Breast epithelium (tissue), 4 donors: ENCODE data around the gene BABAM2. TPM values are rescaled to one million over a fixed set of nuclear protein-coding genes. Genes with fewer than 3 reads are reported as not detected.

Source experiments
- DNase-seq, 2 donors: peaks; one replicate each; pipeline ENCODE4 v3.0.0-alpha.2; 2019; ENCODE audit warnings: low spot score in 2 of 2
- H3K27ac ChIP-seq, 2 donors: fragments of 200-600 bp; sonication (generic) in 1 of 2; one replicate each; pipeline ENCODE4 v1.5.1; 2016 to 2019; ENCODE audit warnings: mild to moderate bottlenecking in 1 of 2
- H3K27me3 ChIP-seq, 2 donors: fragments of 200-600 bp; sonication (generic) in 1 of 2; one replicate each; pipeline versions ENCODE4 v1.5.1 to v1.6.0; 2017 to 2019; ENCODE audit warnings: control low read depth in 1 of 2, mild to moderate bottlenecking in 1 of 2
- H3K36me3 ChIP-seq: fragments of 200-600 bp; one replicate; pipeline ENCODE4 v1.5.1; 2019
- H3K4me1 ChIP-seq, 2 donors: fragments of 200-600 bp; sonication (generic); one replicate each; pipeline ENCODE4 v1.5.1; 2016 to 2019; ENCODE audit warnings: control low read depth in 1 of 2
- H3K4me3 ChIP-seq, 3 donors: fragments of 200-600 bp; sonication (generic); 1 replicate in 2 of 3; 2 replicates in 1 of 3; pipeline ENCODE4 v1.5.1; 2016 to 2019; ENCODE audit warnings: mild to moderate bottlenecking in 3 of 3, moderate library complexity in 2 of 3
- H3K9me3 ChIP-seq, 2 donors: fragments of 200-600 bp; sonication (generic) in 1 of 2; one replicate each; pipeline ENCODE4 v1.5.1; 2016 to 2019; ENCODE audit warnings: control low read depth in 1 of 2
- POLR2A ChIP-seq: fragments of 450-650 bp; IDR thresholded peaks from one replicate; pipeline ENCODE4 v1.6.1; 2016; ENCODE audit warnings: antibody characterized with exemption, mild to moderate bottlenecking, moderate library complexity
- POLR2AphosphoS5 ChIP-seq, 3 donors: sonication (generic); formaldehyde crosslinking; IDR thresholded peaks; one replicate each; pipeline ENCODE4 v1.6.1; 2017; ENCODE audit warnings: antibody characterized with exemption in 3 of 3
- intact Hi-C: fragments of 100-400 bp; cut with DNase I; formaldehyde crosslinking; loops from one replicate; pipeline ENCODE4 v1.15.1; 2023; ENCODE audit warnings: low total_unique reads
- total RNA-seq, 3 donors: library from RNA; depleted of rRNA; stranded (reverse); fragments of >200 nt; gene quantifications; one replicate each; pipeline ENCODE4 v1.1.0, GENCODE V29; 2016
- TF ChIP-seq, protein P1 (sequence below), 3 donors: fragments of 450-650 bp; IDR thresholded peaks; one replicate each; pipeline ENCODE4 v1.5.1; 2016 to 2017; ENCODE audit warnings: antibody characterized with exemption in 3 of 3, mild to moderate bottlenecking in 3 of 3, moderate library complexity in 3 of 3

Gene BABAM2
- total RNA-seq, 3 donors from 2014 or later, result 34.7 to 46.2 (median 37.4) TPM

DNA sequence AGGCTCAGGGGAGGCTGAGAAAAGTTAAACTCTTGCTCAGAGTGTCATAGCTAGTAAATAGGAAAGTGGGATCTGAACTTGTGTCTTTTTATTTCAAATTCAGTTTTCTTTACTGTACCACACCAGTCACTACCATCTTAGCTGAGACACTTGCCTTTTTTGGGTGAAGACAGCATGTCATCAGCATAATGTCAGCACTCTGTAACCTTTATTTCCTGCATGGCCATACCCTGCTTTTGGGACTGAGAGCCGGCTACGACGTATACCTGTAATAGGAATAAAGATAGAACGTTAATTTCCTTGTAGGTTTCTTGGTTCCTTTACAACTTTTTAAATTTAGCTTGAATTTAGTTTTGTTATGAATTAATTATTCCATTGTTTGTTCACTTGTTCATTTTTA lies 202.8 kb downstream of the BABAM2 start:
- TF ChIP-seq, protein P1, sequence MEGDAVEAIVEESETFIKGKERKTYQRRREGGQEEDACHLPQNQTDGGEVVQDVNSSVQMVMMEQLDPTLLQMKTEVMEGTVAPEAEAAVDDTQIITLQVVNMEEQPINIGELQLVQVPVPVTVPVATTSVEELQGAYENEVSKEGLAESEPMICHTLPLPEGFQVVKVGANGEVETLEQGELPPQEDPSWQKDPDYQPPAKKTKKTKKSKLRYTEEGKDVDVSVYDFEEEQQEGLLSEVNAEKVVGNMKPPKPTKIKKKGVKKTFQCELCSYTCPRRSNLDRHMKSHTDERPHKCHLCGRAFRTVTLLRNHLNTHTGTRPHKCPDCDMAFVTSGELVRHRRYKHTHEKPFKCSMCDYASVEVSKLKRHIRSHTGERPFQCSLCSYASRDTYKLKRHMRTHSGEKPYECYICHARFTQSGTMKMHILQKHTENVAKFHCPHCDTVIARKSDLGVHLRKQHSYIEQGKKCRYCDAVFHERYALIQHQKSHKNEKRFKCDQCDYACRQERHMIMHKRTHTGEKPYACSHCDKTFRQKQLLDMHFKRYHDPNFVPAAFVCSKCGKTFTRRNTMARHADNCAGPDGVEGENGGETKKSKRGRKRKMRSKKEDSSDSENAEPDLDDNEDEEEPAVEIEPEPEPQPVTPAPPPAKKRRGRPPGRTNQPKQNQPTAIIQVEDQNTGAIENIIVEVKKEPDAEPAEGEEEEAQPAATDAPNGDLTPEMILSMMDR (IDR thresholded peaks at IDR 0.05), result no peak
- TF ChIP-seq POLR2A, result no peak
- Histone ChIP-seq H3K9me3 (no peaks in the 10 kb centered on the region), H3K27ac (no peak overlapping the region), H3K27me3 (no peaks in the 10 kb centered on the region), H3K36me3 (no peaks in the 10 kb centered on the region), H3K4me3 (no peak overlapping the region), H3K4me1 (no peaks in the 10 kb centered on the region)
- DNase-seq, result no peak
- intact Hi-C loops, result no loop called here

DNA sequence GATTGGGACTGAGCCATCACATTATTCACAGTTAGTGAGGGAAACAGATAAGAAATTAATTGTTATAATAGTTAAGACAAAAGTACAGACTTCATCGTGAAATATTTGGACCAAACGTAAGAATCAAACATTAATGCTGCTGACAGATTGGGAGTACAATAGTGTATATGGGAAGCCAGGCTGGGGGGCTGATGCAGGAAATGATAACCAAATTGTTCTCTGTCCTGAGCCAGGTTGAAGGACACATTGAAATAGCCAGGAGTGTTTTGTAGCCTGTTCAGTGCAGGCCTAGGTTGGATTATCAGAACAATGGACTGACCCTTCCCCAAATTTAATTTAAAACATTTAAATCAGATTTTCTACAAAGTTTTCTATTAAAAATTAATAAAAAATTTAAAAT lies 203.2 kb downstream of the BABAM2 start:
- no peaks in the 10 kb centered on the region for H3K36me3 ChIP-seq
- H3K9me3 ChIP-seq, result no peaks in the 10 kb centered on the region
- no peaks in the 10 kb centered on the region for H3K27me3 ChIP-seq
- no peak for DNase-seq
- H3K4me1 ChIP-seq, result no peaks in the 10 kb centered on the region
- intact Hi-C loops, result no loop called here
- TF ChIP-seq POLR2AphosphoS5 (IDR thresholded peaks at IDR 0.05) (no peak), POLR2A (no peak)
- TF ChIP-seq, protein P1 (IDR thresholded peaks at IDR 0.05), result no peak
- H3K4me3 ChIP-seq, result no peak overlapping the region
- no peak overlapping the region for H3K27ac ChIP-seq

DNA sequence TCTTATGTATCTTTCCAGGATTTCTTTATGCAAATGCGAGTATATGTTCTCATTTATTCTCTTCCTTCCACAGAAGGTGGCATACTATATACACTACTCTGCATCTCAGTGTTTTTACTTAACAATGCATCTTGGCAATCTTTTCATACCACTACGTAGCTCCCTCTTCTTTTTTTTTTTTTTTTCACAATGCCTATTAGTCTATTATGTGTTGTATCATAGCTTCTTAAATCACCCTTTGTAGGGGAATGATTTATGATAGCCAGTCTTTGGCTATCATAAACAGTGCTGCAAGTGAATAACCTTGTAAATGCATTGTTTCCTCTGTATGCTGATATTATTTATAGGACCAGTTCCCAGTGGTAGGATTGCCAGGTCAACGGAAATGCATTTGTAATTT lies 204.2 kb downstream of the BABAM2 start:
- intact Hi-C loops, result loop anchor here (5.0 kb wide), 1 partner anchor 772 kb away; the partner anchor contains the start of gene MPV17
- no peaks in the 10 kb centered on the region for H3K27me3 ChIP-seq
- no peaks in the 10 kb centered on the region for H3K9me3 ChIP-seq
- TF ChIP-seq, protein P1 (IDR thresholded peaks at IDR 0.05), result no peak
- TF ChIP-seq POLR2A, result no peak
- no peak for TF ChIP-seq POLR2AphosphoS5 (IDR thresholded peaks at IDR 0.05)
- no peaks in the 10 kb centered on the region for H3K36me3 ChIP-seq
- no peak for DNase-seq
- H3K4me3 ChIP-seq, result no peak overlapping the region
- H3K4me1 ChIP-seq, result no peaks in the 10 kb centered on the region
- no peak overlapping the region for H3K27ac ChIP-seq

DNA sequence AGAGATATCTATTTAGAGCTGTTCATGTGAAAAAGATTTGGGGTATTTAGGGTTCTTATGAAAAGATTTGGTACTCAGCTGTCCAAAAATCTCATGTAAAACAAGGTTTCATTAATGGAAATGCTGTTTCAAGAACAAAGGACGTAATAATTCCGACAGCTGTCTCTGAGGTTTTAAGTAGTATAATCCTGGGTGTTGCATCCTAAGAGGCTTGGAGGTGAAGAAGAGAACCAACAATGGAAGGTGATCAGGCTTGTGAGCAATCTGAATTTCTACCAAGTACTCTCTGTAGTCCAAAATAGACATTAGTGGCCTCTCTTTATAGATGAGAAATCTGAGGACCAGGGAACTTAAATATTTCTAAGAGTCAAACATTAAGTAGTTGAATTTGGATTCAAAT lies 205.1 kb downstream of the BABAM2 start:
- Histone ChIP-seq H3K27ac (no peak overlapping the region), H3K36me3 (no peaks in the 10 kb centered on the region), H3K4me3 (no peak overlapping the region), H3K27me3 (no peaks in the 10 kb centered on the region), H3K9me3 (no peaks in the 10 kb centered on the region), H3K4me1 (no peaks in the 10 kb centered on the region)
- intact Hi-C loops, result loop anchor here (5.0 kb wide), 1 partner anchor 773 kb away; the partner anchor contains the start of gene MPV17
- TF ChIP-seq, protein P1 (IDR thresholded peaks at IDR 0.05), result no peak
- TF ChIP-seq POLR2A (no peak), POLR2AphosphoS5 (IDR thresholded peaks at IDR 0.05) (no peak)
- no peak for DNase-seq

DNA sequence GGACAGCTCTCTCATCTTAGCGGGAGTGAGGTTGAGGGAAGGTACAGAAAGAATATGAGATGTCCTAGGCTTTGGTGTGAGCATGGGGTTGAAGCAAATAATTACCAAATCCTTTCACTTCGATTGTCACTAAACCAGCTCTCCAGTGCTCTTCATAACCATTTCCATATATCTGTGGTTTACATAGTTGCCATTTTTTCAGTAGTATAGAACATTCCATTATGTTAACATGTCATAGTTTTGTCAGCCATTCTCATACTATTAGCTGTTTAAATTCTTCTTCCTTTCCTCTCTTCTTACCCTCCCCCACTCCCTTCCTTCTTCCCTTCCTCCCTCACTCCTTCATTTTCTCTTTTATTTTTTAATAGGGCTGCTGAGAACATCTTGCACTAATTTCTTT lies 205.9 kb downstream of the BABAM2 start:
- H3K4me1 ChIP-seq, result no peaks in the 10 kb centered on the region
- DNase-seq, result no peak
- H3K27me3 ChIP-seq, result no peaks in the 10 kb centered on the region
- no peak for TF ChIP-seq POLR2A
- TF ChIP-seq POLR2AphosphoS5 (IDR thresholded peaks at IDR 0.05), result no peak
- TF ChIP-seq, protein P1 (IDR thresholded peaks at IDR 0.05), result no peak
- no peak overlapping the region for H3K27ac ChIP-seq
- no peaks in the 10 kb centered on the region for H3K36me3 ChIP-seq
- intact Hi-C loops, result loop anchor here (5.0 kb wide), 1 partner anchor 774 kb away; the partner anchor contains the start of gene MPV17
- H3K9me3 ChIP-seq, result no peaks in the 10 kb centered on the region
- H3K4me3 ChIP-seq, result no peak overlapping the region
